ENCODE measurements around the gene LIMCH1. TPM values are rescaled to one million over a fixed set of nuclear protein-coding genes. Genes with fewer than 3 reads are reported as not detected.

LIMCH1 gene
- total RNA-seq, 1 donor from 2014 or later = 3.4 TPM

DNA sequence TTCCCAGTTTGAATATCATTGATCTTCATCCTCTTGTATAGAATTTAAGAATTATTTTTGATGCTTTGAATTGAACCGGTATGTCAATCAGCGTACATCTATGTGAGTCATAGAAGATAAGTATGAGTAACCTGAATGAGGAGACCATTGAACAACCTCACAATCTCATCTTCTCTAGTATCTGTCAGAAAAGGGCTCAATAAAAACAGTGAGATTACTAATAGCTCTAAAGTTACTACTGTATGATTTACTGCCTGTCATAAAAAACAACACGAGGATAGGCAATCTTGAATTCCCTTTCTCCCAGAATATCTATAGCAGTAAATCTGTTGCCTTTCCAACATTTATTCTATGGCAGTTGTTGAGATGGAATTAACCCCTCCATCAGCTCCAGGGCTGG, 174.5 kb downstream of the LIMCH1 start:
- Histone ChIP-seq H3K36me3 (ENCODE audit: control insufficient read depth, insufficient read depth, low read length) (no peaks in the 10 kb centered on the region), H3K4me3 (ENCODE audit: low read depth, low read length) (no peak overlapping the region), H3K27me3 (ENCODE audit: control insufficient read depth, insufficient read depth, low read length) (no peaks in the 10 kb centered on the region)
- DNase-seq (ENCODE audit: low read depth) = no peak
- TF ChIP-seq, protein P1, sequence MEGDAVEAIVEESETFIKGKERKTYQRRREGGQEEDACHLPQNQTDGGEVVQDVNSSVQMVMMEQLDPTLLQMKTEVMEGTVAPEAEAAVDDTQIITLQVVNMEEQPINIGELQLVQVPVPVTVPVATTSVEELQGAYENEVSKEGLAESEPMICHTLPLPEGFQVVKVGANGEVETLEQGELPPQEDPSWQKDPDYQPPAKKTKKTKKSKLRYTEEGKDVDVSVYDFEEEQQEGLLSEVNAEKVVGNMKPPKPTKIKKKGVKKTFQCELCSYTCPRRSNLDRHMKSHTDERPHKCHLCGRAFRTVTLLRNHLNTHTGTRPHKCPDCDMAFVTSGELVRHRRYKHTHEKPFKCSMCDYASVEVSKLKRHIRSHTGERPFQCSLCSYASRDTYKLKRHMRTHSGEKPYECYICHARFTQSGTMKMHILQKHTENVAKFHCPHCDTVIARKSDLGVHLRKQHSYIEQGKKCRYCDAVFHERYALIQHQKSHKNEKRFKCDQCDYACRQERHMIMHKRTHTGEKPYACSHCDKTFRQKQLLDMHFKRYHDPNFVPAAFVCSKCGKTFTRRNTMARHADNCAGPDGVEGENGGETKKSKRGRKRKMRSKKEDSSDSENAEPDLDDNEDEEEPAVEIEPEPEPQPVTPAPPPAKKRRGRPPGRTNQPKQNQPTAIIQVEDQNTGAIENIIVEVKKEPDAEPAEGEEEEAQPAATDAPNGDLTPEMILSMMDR (IDR thresholded peaks at IDR 0.05; ENCODE audit: insufficient read depth, low read length, poor library complexity, severe bottlenecking) = no peak

DNA sequence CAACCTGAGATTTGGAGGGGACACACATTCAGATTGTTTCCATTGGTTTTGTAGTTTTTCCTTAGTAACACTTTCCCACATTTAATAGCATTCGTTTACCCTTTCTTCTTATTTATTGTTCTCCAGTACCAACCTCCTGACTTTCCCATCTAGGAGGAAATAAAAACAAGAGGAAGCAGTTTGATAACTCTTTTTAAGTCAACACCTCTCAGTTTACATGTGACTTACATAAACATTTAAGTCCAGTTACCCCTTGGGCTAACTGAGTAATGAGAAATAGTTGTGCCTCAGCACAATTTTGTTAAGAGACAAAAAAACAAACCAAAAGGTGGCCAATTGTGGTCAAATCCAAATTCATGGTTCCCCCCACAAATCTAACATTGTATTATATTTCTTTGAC, 175.8 kb downstream of the LIMCH1 start:
- DNase-seq (ENCODE audit: low read depth) = no peak
- TF ChIP-seq, protein P1 (IDR thresholded peaks at IDR 0.05; ENCODE audit: insufficient read depth, low read length, poor library complexity, severe bottlenecking) = no peak
- no peaks in the 10 kb centered on the region for H3K27me3 ChIP-seq (ENCODE audit: control insufficient read depth, insufficient read depth, low read length)

DNA sequence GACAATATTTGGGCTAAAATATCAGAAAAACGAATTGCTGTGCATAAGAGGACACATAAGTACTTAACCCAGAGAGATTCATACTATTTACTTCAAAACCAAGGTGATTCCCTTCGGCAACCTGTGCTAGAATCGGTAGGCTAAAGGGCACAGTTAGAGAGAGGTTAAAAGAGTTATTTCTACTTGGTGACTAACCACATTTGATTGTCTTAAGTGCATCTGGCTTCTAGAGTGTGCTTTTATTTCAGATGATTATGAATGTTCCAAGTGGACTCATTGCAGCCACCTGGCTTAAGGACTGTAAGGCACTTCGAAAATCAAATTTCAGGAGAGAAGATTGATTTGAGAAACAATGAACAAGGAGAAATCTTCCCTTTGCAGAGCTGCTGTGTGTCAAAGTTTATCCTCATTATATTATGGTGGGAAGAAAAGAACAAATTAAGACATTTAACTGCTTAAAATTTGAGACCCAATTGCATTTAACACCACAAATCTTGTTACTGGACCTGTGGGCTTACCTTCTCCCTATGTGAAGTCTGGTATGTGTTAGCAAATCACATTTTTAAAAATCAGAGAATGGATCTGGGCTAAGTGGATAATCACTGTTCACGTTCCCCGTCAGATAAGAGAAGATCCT, 176.5 kb downstream of the LIMCH1 start:
- Histone ChIP-seq H3K27me3 (ENCODE audit: control insufficient read depth, insufficient read depth, low read length) (no peaks in the 10 kb centered on the region), H3K4me3 (ENCODE audit: low read depth, low read length) (no peak overlapping the region), H3K36me3 (ENCODE audit: control insufficient read depth, insufficient read depth, low read length) (no peaks in the 10 kb centered on the region)
- no peak for DNase-seq (ENCODE audit: low read depth)
- TF ChIP-seq, protein P1 (IDR thresholded peaks at IDR 0.05; ENCODE audit: insufficient read depth, low read length, poor library complexity, severe bottlenecking) = no peak

More for the DNA sequence above, 175.8 kb downstream of the LIMCH1 start:
- Histone ChIP-seq H3K4me3 (ENCODE audit: low read depth, low read length) (no peak overlapping the region), H3K36me3 (ENCODE audit: control insufficient read depth, insufficient read depth, low read length) (no peaks in the 10 kb centered on the region)

DNA sequence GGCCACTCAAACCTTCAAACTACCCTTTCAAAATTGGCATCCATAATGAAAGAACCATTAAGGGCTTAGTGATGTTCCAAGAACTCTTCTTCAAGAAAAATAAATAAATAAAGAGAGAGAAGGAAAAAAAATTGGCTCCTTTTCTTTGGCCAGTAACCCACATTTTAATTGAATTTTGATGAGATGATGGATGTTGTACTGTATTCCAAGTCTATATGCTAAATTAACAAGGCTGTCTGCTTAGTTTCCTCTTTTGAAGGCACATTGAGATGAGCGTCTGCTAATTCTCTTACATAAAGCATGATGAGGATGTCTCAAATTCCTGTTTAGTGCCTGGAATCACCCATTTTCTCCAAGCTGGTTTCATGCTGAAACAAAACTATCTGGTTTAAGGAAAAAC, 177.2 kb downstream of the LIMCH1 start:
- no peak for DNase-seq (ENCODE audit: low read depth)
- Histone ChIP-seq H3K36me3 (ENCODE audit: control insufficient read depth, insufficient read depth, low read length) (no peaks in the 10 kb centered on the region), H3K27me3 (ENCODE audit: control insufficient read depth, insufficient read depth, low read length) (no peaks in the 10 kb centered on the region), H3K4me3 (ENCODE audit: low read depth, low read length) (no peak overlapping the region)
- TF ChIP-seq, protein P1 (IDR thresholded peaks at IDR 0.05; ENCODE audit: insufficient read depth, low read length, poor library complexity, severe bottlenecking) = no peak

DNA sequence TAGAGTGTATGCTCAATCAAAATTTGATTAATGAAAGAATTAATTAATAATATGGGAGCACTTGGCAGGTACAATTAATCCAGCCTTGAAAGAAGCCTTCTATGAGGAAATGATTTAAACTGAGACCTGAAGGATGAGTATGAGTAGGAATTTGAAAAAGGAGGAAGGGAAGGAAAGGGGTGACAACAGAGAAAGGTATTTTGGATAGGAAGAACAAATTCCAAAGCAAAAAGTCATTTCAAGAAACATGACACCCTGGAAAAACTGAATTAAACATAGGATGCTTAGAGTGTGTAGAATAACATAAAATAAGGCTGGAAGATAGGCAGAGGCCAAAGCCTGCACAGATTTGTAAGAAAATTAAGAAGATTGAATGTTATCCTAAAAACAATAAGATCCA, 180.9 kb downstream of the LIMCH1 start:
- Histone ChIP-seq H3K27me3 (ENCODE audit: control insufficient read depth, insufficient read depth, low read length) (no peaks in the 10 kb centered on the region), H3K4me3 (ENCODE audit: low read depth, low read length) (no peak overlapping the region), H3K36me3 (ENCODE audit: control insufficient read depth, insufficient read depth, low read length) (no peaks in the 10 kb centered on the region)
- DNase-seq (ENCODE audit: low read depth) = no peak
- TF ChIP-seq, protein P1 (IDR thresholded peaks at IDR 0.05; ENCODE audit: insufficient read depth, low read length, poor library complexity, severe bottlenecking) = no peak

DNA sequence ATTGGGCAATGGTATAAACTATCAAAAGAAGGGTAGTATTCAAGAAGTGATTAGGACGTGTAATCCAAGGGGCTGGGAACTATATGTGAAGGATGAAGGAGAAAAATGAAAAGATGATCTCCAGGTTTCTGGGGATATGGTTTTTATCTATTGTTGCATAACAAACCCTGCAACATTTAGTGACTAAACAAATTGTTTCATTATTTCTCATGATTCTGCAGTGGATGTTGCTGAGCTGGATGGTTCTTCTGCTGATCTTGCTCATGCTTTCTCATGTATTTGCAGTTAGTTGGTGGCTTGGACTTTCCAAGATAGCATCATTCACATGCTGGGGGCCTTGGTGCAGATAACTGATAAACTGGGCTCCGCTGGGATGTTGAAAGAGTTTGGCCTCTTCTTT, 181.5 kb downstream of the LIMCH1 start:
- DNase-seq (ENCODE audit: low read depth) = no peak
- Histone ChIP-seq H3K27me3 (ENCODE audit: control insufficient read depth, insufficient read depth, low read length) (no peaks in the 10 kb centered on the region), H3K36me3 (ENCODE audit: control insufficient read depth, insufficient read depth, low read length) (no peaks in the 10 kb centered on the region), H3K4me3 (ENCODE audit: low read depth, low read length) (no peak overlapping the region)
- TF ChIP-seq, protein P1 (IDR thresholded peaks at IDR 0.05; ENCODE audit: insufficient read depth, low read length, poor library complexity, severe bottlenecking) = no peak
